ENCODE data around the gene TMEM201.

DNA sequence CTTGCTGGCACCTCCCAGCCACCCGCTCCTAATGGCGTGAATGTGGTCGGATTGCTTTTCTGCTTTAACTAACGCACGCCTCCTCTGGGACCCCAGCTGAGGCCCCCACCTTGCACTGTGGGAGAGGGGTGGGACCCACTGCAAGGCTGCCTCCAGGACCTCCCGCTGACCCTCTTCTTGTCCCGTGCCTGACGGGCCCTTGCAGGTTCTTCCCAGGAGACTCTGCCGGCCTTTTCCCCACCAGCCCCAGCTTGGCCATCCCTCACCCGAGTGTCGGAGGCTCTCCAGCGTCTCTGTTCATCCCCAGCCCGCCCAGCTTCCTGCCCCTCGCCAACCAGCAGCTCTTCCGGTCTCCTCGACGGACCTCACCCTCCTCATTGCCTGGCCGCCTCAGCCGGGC lies 18.6 kb downstream of the TMEM201 start:
- TF ChIP-seq, protein P1, sequence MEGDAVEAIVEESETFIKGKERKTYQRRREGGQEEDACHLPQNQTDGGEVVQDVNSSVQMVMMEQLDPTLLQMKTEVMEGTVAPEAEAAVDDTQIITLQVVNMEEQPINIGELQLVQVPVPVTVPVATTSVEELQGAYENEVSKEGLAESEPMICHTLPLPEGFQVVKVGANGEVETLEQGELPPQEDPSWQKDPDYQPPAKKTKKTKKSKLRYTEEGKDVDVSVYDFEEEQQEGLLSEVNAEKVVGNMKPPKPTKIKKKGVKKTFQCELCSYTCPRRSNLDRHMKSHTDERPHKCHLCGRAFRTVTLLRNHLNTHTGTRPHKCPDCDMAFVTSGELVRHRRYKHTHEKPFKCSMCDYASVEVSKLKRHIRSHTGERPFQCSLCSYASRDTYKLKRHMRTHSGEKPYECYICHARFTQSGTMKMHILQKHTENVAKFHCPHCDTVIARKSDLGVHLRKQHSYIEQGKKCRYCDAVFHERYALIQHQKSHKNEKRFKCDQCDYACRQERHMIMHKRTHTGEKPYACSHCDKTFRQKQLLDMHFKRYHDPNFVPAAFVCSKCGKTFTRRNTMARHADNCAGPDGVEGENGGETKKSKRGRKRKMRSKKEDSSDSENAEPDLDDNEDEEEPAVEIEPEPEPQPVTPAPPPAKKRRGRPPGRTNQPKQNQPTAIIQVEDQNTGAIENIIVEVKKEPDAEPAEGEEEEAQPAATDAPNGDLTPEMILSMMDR (IDR thresholded peaks at IDR 0.05): no peak
- no peak for TF ChIP-seq ZFX (IDR thresholded peaks at IDR 0.05; ENCODE audit: borderline replicate concordance)

Measured in 22Rv1 (cell line).